MM.1S (cell line): Measurements from ENCODE around the gene NSMF.

ENCODE experiments used
- DNase-seq: peaks from one replicate; pipeline ENCODE4 v3.0.0-alpha.2; 2015
- H2AFZ ChIP-seq: fragments of 300-600 bp; sonication (generic); 2 replicates; pipeline ENCODE4 v1.6.0; 2016; ENCODE audit warnings: antibody characterized with exemption, low read length
- H3F3A ChIP-seq: fragments of 300-600 bp; sonication (generic); 2 replicates; pipeline ENCODE4 v1.6.1; 2016; ENCODE audit warnings: mild to moderate bottlenecking, antibody characterized with exemption, low read length, moderate library complexity, mixed read lengths; ENCODE audit not compliant: insufficient read depth
- H3K27ac ChIP-seq: fragments of 300-600 bp; sonication (generic); 2 replicates; pipeline ENCODE4 v1.5.1; 2016; ENCODE audit warnings: mild to moderate bottlenecking, low read length
- H3K27me3 ChIP-seq: fragments of 300-600 bp; sonication (generic); replicated peaks from 2 replicates; pipeline ENCODE4 v1.6.0; 2016; ENCODE audit warnings: low read length; ENCODE audit not compliant: insufficient read depth
- H3K36me3 ChIP-seq: fragments of 300-600 bp; sonication (generic); replicated peaks from 2 replicates; pipeline ENCODE4 v1.6.1; 2016; ENCODE audit warnings: mild to moderate bottlenecking, low read length, mixed read lengths; ENCODE audit not compliant: insufficient read depth
- H3K4me1 ChIP-seq: fragments of 300-600 bp; sonication (generic); 2 replicates; pipeline ENCODE4 v1.6.1; 2016; ENCODE audit warnings: low read length, mixed read lengths
- H3K4me2 ChIP-seq: fragments of 300-600 bp; sonication (generic); 2 replicates; pipeline ENCODE4 v1.6.0; 2016; ENCODE audit warnings: low read depth, low read length
- H3K4me3 ChIP-seq: fragments of 300-600 bp; sonication (generic); 2 replicates; pipeline ENCODE4 v1.5.1; 2016; ENCODE audit warnings: low read length, mixed read lengths
- H3K79me2 ChIP-seq: fragments of 300-600 bp; sonication (generic); 2 replicates; pipeline ENCODE4 v1.6.1; 2016; ENCODE audit warnings: mixed run types, low read length, mixed read lengths
- H3K9ac ChIP-seq: fragments of 300-600 bp; sonication (generic); 2 replicates; pipeline ENCODE4 v1.6.1; 2016; ENCODE audit warnings: low read length, mixed read lengths
- H3K9me2 ChIP-seq: fragments of 300-600 bp; sonication (generic); replicated peaks from 2 replicates; pipeline ENCODE4 v1.6.1; 2016; ENCODE audit warnings: mild to moderate bottlenecking, low read length, mixed read lengths; ENCODE audit not compliant: insufficient read depth
- H3K9me3 ChIP-seq: fragments of 300-600 bp; sonication (generic); replicated peaks from 2 replicates; pipeline ENCODE4 v1.6.1; 2016; ENCODE audit warnings: mild to moderate bottlenecking, low read length, mixed read lengths; ENCODE audit not compliant: insufficient read depth
- H4K20me1 ChIP-seq: fragments of 300-600 bp; sonication (generic); 2 replicates; pipeline ENCODE4 v1.6.1; 2016; ENCODE audit warnings: mild to moderate bottlenecking, low read length, moderate library complexity, mixed read lengths; ENCODE audit not compliant: insufficient read depth
- EZH2 ChIP-seq: fragments of 300-600 bp; sonication (generic); optimal IDR thresholded peaks from 2 replicates; pipeline ENCODE3; 2017; ENCODE audit warnings: low read depth, mild to moderate bottlenecking, antibody characterized with exemption, low read length, mixed read lengths
- EZH2phosphoT487 ChIP-seq: fragments of 300-600 bp; sonication (generic); IDR thresholded peaks from 2 replicates; pipeline ENCODE4 v1.6.1; 2018; ENCODE audit warnings: antibody characterized with exemption, low read length
- TF ChIP-seq, protein P1 (sequence below): fragments of 300-600 bp; sonication (generic); IDR thresholded peaks from 2 replicates; pipeline ENCODE4 v1.5.1; 2016; ENCODE audit warnings: antibody characterized with exemption, low read length, mixed read lengths

Gene NSMF

DNA sequence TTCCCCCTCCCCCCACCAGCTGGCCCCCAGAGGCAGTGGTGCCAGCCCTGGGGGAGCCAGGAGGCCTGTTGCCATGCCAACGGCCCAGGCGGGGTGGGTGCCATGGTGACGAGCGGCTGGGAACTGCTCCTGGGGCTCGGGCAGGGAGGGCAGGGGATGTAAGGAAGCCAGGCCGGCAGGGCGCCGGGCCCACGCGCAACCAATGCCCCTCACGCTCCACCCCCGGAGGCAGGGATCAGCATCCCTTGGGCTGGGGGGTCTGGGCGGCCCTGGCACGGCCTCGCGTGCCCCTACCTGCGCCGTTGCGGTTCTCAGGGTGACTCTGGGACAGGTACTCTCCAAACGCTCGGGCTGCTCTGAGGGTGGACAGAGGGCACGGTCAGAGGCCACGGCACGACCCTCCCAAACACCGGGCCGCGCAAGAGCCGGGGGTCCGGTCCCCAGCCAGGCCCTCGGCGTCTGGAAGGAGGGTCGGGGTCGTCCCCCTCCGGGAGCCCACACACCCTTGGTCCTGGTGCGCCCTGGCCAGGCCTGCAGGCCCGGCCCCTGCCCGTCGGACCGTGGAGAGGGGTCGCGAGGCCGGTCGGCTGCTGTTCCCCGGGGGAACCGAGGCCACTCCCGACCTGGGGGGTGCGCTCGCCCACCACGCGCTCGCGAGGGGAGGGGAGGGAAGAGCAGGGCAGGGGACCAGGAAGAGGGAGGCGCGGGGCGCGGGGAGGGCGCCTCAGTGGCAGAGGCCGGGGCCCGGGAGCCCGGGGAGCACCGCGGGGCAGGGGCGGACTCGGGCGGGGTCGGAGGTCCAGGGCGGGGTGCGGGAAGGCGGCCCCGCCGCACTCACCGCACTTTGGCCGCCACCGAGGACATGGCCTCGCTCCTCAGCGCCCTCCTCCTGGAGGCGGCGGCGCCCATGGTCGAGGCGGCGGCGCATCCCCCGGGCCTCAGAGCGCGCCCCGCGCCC lies 661 bp downstream of the NSMF start:
- peak overlapping the region; percentile 95 for H3K4me2 ChIP-seq
- peaks cover 5% of the 10 kb centered on the region; the same call in 1 of the 2 replicates for H3K79me2 ChIP-seq
- no peaks in the 10 kb centered on the region for H3F3A ChIP-seq
- H3K27ac ChIP-seq = no peak overlapping the region
- peaks cover 3% of the 10 kb centered on the region; the same call in 1 of the 2 replicates for H3K27me3 ChIP-seq
- H3K4me1 ChIP-seq = peaks cover 12% of the 10 kb centered on the region; the same call in 1 of the 2 replicates
- no peaks in the 10 kb centered on the region for H3K9me3 ChIP-seq
- no peaks in the 10 kb centered on the region; the same call in 1 of the 2 replicates for H3K36me3 ChIP-seq
- no peak for TF ChIP-seq EZH2
- TF ChIP-seq, protein P1, sequence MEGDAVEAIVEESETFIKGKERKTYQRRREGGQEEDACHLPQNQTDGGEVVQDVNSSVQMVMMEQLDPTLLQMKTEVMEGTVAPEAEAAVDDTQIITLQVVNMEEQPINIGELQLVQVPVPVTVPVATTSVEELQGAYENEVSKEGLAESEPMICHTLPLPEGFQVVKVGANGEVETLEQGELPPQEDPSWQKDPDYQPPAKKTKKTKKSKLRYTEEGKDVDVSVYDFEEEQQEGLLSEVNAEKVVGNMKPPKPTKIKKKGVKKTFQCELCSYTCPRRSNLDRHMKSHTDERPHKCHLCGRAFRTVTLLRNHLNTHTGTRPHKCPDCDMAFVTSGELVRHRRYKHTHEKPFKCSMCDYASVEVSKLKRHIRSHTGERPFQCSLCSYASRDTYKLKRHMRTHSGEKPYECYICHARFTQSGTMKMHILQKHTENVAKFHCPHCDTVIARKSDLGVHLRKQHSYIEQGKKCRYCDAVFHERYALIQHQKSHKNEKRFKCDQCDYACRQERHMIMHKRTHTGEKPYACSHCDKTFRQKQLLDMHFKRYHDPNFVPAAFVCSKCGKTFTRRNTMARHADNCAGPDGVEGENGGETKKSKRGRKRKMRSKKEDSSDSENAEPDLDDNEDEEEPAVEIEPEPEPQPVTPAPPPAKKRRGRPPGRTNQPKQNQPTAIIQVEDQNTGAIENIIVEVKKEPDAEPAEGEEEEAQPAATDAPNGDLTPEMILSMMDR = no peak
- no peak for TF ChIP-seq EZH2phosphoT487
- no peak for DNase-seq
- H3K9me2 ChIP-seq = no peaks in the 10 kb centered on the region
- H3K9ac ChIP-seq = peak overlapping the region; percentile 67
- H2AFZ ChIP-seq = no peak overlapping the region
- H3K4me3 ChIP-seq = peak overlapping the region; percentile 83
- H4K20me1 ChIP-seq = no peaks in the 10 kb centered on the region

DNA sequence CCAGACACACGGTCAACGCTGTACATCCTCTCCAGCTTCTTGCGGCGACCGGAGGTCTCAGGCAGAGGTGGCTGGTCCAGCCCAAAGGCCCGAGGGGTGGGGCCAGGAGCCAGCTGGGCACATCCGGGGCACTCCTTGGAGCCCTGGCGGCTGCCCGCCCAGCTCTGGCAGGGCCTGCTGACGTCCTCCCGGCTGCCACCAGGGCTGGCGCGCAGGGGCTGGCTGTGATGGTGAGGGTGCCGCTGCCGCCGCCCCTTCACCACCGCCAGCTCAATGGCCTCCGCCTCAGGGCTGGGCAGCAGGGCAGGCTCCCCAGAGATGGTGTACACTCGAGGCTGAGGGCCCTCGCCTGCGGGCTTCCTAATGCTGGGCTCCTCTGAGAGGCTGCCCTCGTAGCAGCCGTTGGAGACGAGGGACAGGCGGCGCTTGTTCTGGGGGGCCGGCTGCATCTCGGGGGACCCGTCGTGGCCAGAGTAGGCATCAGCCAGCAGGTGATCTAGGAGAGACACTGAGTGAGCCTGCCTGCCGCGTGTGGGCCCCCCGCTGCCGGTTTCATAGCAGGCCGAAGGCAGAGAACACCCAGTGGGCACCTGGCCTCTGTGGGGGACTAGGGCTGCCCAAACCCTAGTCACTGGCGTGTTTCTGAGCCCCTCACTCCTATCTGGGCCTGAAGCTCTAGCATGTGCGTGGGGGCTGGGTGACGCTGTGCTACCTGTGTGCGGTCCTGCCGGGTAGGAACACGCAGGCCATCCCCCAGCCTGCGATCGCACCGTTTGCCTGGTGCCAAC lies 1.5 kb downstream of the NSMF start:
- no peak overlapping the region for H2AFZ ChIP-seq
- no peaks in the 10 kb centered on the region for H4K20me1 ChIP-seq
- H3K4me2 ChIP-seq = peak overlapping the region; percentile 95; the same call in 1 of the 2 replicates
- H3K9me3 ChIP-seq = no peaks in the 10 kb centered on the region
- no peaks in the 10 kb centered on the region for H3K9me2 ChIP-seq
- H3K9ac ChIP-seq = no peak overlapping the region
- no peak overlapping the region for H3K27ac ChIP-seq
- peaks cover 3% of the 10 kb centered on the region; the same call in 1 of the 2 replicates for H3K27me3 ChIP-seq
- no peak for TF ChIP-seq EZH2
- H3K36me3 ChIP-seq = no peaks in the 10 kb centered on the region; the same call in 1 of the 2 replicates
- H3K79me2 ChIP-seq = peaks cover 5% of the 10 kb centered on the region; the same call in 1 of the 2 replicates
- peaks cover 12% of the 10 kb centered on the region; the same call in 1 of the 2 replicates for H3K4me1 ChIP-seq
- no peak for DNase-seq
- H3F3A ChIP-seq = no peaks in the 10 kb centered on the region
- H3K4me3 ChIP-seq = no peak overlapping the region

- H3K4me1 ChIP-seq = peaks cover 12% of the 10 kb centered on the region; the same call in 1 of the 2 replicates
- peaks cover 5% of the 10 kb centered on the region; the same call in 1 of the 2 replicates for H3K79me2 ChIP-seq
- H4K20me1 ChIP-seq = no peaks in the 10 kb centered on the region
- no peaks in the 10 kb centered on the region; the same call in 1 of the 2 replicates for H3K36me3 ChIP-seq
- no peak overlapping the region for H2AFZ ChIP-seq
- no peak overlapping the region for H3K9ac ChIP-seq
- no peaks in the 10 kb centered on the region for H3K9me3 ChIP-seq
- H3K9me2 ChIP-seq = no peaks in the 10 kb centered on the region
- H3K4me3 ChIP-seq = no peak overlapping the region
- H3K27me3 ChIP-seq = no peaks in the 10 kb centered on the region
- TF ChIP-seq, protein P1 = no peak
- TF ChIP-seq EZH2phosphoT487 (no peak), EZH2 (no peak)
- H3K4me2 ChIP-seq = no peak overlapping the region
- DNase-seq = no peak
- H3K27ac ChIP-seq = no peak overlapping the region
- H3F3A ChIP-seq = no peaks in the 10 kb centered on the region
These were observed 2.2 kb downstream of the NSMF start for GRCh38 chr9:137456864-137457405.
